ENCODE data around the gene CDH5.

GRCh38 chr16:66324815-66325515 is 41.5 kb upstream of the CDH5 start:
- TF ChIP-seq CTCF (IDR thresholded peaks at IDR 0.05), result no peak
- no peak for TF ChIP-seq POLR2AphosphoS5 (IDR thresholded peaks at IDR 0.05; ENCODE audit: insufficient read depth in 1 of 2, low read depth in 1 of 2)

Data from vagina (tissue), 2 donors.